Keratinocyte (primary cell): ENCODE results near the gene SESN3. TPM values are rescaled to one million over a fixed set of nuclear protein-coding genes. Genes with fewer than 3 reads are reported as not detected.
A peak's percentile ranks its signal among the peaks of the same experiment; 100 is the strongest.

Source experiments
- DNase-seq: peaks from one replicate; pipeline ENCODE4 v3.0.0-alpha.2; 2011; ENCODE audit warnings: low read depth, missing footprints, low spot score
- FAIRE-seq: peaks from 2 replicates; lab custom pipeline; 2011; peaks lifted over from hg19 to GRCh38; lab: Jason Lieb, UNC
- H2AFZ ChIP-seq: 2 replicates; pipeline ENCODE4 v1.6.0; 2012; ENCODE audit warnings: low read length, control low read depth, inconsistent platforms; ENCODE audit not compliant: control insufficient read depth
- H3K27ac ChIP-seq: 2 replicates; pipeline ENCODE4 v1.5.1; 2011; ENCODE audit warnings: low read length; ENCODE audit not compliant: control insufficient read depth, insufficient read depth
- H3K27me3 ChIP-seq: 3 replicates; pipeline ENCODE4 v1.6.0; 2011; ENCODE audit warnings: low read length; ENCODE audit not compliant: control insufficient read depth, insufficient read depth; ENCODE audit errors: extremely low read depth
- H3K36me3 ChIP-seq, 2 experiments: 2 replicates in 1 of 2; 3 replicates in 1 of 2; pipeline ENCODE4 v1.5.1; 2011; ENCODE audit warnings: low read length in 2 of 2, mild to moderate bottlenecking in 1 of 2; ENCODE audit not compliant: control insufficient read depth in 2 of 2, insufficient read depth in 2 of 2; ENCODE audit errors: extremely low read depth in 1 of 2
- H3K4me1 ChIP-seq: 3 replicates; pipeline ENCODE4 v1.5.1; 2011; ENCODE audit warnings: low read length; ENCODE audit not compliant: control insufficient read depth, insufficient read depth; ENCODE audit errors: extremely low read depth
- H3K4me2 ChIP-seq: 3 replicates; pipeline ENCODE4 v1.6.0; 2011; ENCODE audit warnings: low read depth, low read length; ENCODE audit not compliant: control insufficient read depth, insufficient read depth; ENCODE audit errors: extremely low read depth
- H3K4me3 ChIP-seq, 3 experiments: fragments of 200-600 bp in 1 of 3; sonication (generic) in 1 of 3; 2 replicates in 2 of 3; 3 replicates in 1 of 3; pipeline ENCODE4 v1.5.1; 2011 to 2016; ENCODE audit warnings: low read length in 3 of 3, mild to moderate bottlenecking in 3 of 3, control low read depth in 2 of 3, inconsistent platforms in 1 of 3, low read depth in 1 of 3, mixed read lengths in 1 of 3, mixed run types in 1 of 3, moderate library complexity in 1 of 3; ENCODE audit not compliant: control insufficient read depth in 2 of 3, insufficient read depth in 2 of 3; ENCODE audit errors: extremely low read depth in 1 of 3
- H3K79me2 ChIP-seq: 2 replicates; pipeline ENCODE4 v1.6.0; 2012; ENCODE audit warnings: low read length; ENCODE audit not compliant: control insufficient read depth, insufficient read depth
- H3K9ac ChIP-seq: 3 replicates; pipeline ENCODE4 v1.6.0; 2011; ENCODE audit warnings: low read length; ENCODE audit not compliant: control insufficient read depth, insufficient read depth; ENCODE audit errors: extremely low read depth
- H3K9me1 ChIP-seq: 3 replicates; pipeline ENCODE4 v1.6.0; 2011; ENCODE audit warnings: low read length; ENCODE audit not compliant: control insufficient read depth, insufficient read depth; ENCODE audit errors: extremely low read depth
- H3K9me3 ChIP-seq: 2 replicates; pipeline ENCODE4 v1.5.1; 2012; ENCODE audit warnings: low read depth, low read length; ENCODE audit not compliant: control insufficient read depth
- H4K20me1 ChIP-seq: 3 replicates; pipeline ENCODE4 v1.6.0; 2011; ENCODE audit warnings: low read length; ENCODE audit not compliant: control insufficient read depth, insufficient read depth; ENCODE audit errors: extremely low read depth
- EZH2 ChIP-seq: IDR thresholded peaks from one replicate; pipeline ENCODE4 v1.6.1; 2012; ENCODE audit warnings: inconsistent platforms, mild to moderate bottlenecking, low read length, moderate library complexity
- dilution Hi-C: fragments of 300-500 bp; cut with MboI; formaldehyde crosslinking; loops from one replicate; pipeline ENCODE4 v1.7.0; 2020; ENCODE audit warnings: low sequenced_read_pairs; ENCODE audit not compliant: extremely low pct_ligation_motif_present
- polyA plus RNA-seq, 5 experiments: library from polyadenylated mRNA; depleted of rRNA in 3 of 5; stranded (reverse) in 3 of 5; stranded (forward) in 1 of 5; unstranded in 1 of 5; fragments of >200 nt; gene quantifications; 1 replicate in 1 of 5; 2 replicates in 3 of 5; 3 replicates in 1 of 5; pipeline versions ENCODE4 v1.2.1 to v1.2.3, GENCODE V29; 2011 to 2012; ENCODE audit warnings: missing spikeins in 2 of 5, low read depth in 1 of 5, low replicate concordance in 1 of 5
- TF ChIP-seq, protein P1 (sequence below), 3 experiments: IDR thresholded peaks in 1 of 3; conservative IDR thresholded peaks in 1 of 3; optimal IDR thresholded peaks in 1 of 3; 2 replicates in 2 of 3; 3 replicates in 1 of 3; pipeline versions ENCODE3 to v1.5.1; 2011; ENCODE audit warnings: low read length in 3 of 3, mild to moderate bottlenecking in 3 of 3, moderate library complexity in 2 of 3, control low read depth in 1 of 3, inconsistent platforms in 1 of 3; ENCODE audit not compliant: insufficient read depth in 2 of 3; ENCODE audit errors: extremely low read depth in 1 of 3

The SESN3 gene
- polyA plus RNA-seq, 1 donor (not counting 4 experiments of a cell fraction or from before 2014, with no cell fraction given): 35.2 TPM

DNA sequence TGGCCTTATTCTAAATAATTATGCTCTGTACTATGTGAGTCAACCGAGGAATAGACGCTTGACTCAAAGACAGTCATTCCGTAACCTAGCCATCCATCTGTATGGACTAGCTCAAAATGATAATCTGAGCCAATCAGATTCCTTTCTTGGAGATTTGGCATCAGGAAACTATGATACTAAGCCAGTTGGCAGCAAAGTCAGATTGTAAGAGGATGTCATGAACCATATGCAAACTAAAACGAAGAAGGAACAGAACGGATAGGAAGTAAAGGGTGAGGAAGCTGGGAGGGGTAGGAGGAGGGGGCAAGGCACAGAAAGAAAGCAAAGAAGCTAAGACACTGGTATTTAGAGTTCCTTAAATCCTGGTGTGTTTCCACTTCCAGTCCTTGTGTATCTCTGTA, 10.7 kb upstream of the SESN3 start:
- H3K9ac ChIP-seq: no peak overlapping the region
- H3K79me2 ChIP-seq: no peaks in the 10 kb centered on the region
- dilution Hi-C loops: no loop called here
- no peaks in the 10 kb centered on the region for H4K20me1 ChIP-seq
- TF ChIP-seq EZH2: no peak
- TF ChIP-seq, protein P1, sequence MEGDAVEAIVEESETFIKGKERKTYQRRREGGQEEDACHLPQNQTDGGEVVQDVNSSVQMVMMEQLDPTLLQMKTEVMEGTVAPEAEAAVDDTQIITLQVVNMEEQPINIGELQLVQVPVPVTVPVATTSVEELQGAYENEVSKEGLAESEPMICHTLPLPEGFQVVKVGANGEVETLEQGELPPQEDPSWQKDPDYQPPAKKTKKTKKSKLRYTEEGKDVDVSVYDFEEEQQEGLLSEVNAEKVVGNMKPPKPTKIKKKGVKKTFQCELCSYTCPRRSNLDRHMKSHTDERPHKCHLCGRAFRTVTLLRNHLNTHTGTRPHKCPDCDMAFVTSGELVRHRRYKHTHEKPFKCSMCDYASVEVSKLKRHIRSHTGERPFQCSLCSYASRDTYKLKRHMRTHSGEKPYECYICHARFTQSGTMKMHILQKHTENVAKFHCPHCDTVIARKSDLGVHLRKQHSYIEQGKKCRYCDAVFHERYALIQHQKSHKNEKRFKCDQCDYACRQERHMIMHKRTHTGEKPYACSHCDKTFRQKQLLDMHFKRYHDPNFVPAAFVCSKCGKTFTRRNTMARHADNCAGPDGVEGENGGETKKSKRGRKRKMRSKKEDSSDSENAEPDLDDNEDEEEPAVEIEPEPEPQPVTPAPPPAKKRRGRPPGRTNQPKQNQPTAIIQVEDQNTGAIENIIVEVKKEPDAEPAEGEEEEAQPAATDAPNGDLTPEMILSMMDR (optimal IDR thresholded peaks at IDR 0.05 in 1 of 3, IDR thresholded peaks at IDR 0.05 in 1 of 3, conservative IDR thresholded peaks at IDR 0.05 in 1 of 3; ENCODE audit: extremely low read depth in 1 of 3, insufficient read depth in 2 of 3, low read length in 3 of 3): no peak
- no peaks in the 10 kb centered on the region for H3K9me1 ChIP-seq
- FAIRE-seq: peak; percentile 9
- H3K9me3 ChIP-seq: no peaks in the 10 kb centered on the region
- peak overlapping the region; percentile 41 for H2AFZ ChIP-seq
- no peaks in the 10 kb centered on the region for H3K36me3 ChIP-seq
- H3K27ac ChIP-seq: no peak overlapping the region
- no peak overlapping the region for H3K4me3 ChIP-seq
- peaks cover 22% of the 10 kb centered on the region for H3K4me1 ChIP-seq
- H3K27me3 ChIP-seq: no peaks in the 10 kb centered on the region
- peak overlapping the region; percentile 25 for H3K4me2 ChIP-seq
- no peak for DNase-seq

- Histone ChIP-seq H2AFZ (no peak overlapping the region), H4K20me1 (no peaks in the 10 kb centered on the region), H3K27me3 (no peaks in the 10 kb centered on the region), H3K9ac (no peak overlapping the region), H3K4me2 (no peak overlapping the region), H3K9me1 (no peaks in the 10 kb centered on the region), H3K27ac (no peak overlapping the region), H3K79me2 (no peaks in the 10 kb centered on the region), H3K4me1 (peaks cover 14% of the 10 kb centered on the region), H3K4me3 (no peak overlapping the region), H3K9me3 (no peaks in the 10 kb centered on the region), H3K36me3 (no peaks in the 10 kb centered on the region)
- FAIRE-seq (no peak), DNase-seq (no peak)
- no peak for TF ChIP-seq EZH2
- TF ChIP-seq, protein P1 (optimal IDR thresholded peaks at IDR 0.05 in 1 of 3, IDR thresholded peaks at IDR 0.05 in 1 of 3, conservative IDR thresholded peaks at IDR 0.05 in 1 of 3; ENCODE audit: extremely low read depth in 1 of 3, insufficient read depth in 2 of 3, low read length in 3 of 3): no peak
- dilution Hi-C loops: no loop called here
Measured at GRCh38 chr11:95239871-95240649, 9.1 kb upstream of the SESN3 start.
